ENCODE results near the gene ZKSCAN1. TPM values are rescaled to one million over a fixed set of nuclear protein-coding genes. Genes with fewer than 3 reads are reported as not detected.
A peak's percentile ranks its signal among the peaks of the same experiment; 100 is the strongest.

ZKSCAN1 gene
- total RNA-seq, 1 experiment from 2014 or later = 29.8 TPM

DNA sequence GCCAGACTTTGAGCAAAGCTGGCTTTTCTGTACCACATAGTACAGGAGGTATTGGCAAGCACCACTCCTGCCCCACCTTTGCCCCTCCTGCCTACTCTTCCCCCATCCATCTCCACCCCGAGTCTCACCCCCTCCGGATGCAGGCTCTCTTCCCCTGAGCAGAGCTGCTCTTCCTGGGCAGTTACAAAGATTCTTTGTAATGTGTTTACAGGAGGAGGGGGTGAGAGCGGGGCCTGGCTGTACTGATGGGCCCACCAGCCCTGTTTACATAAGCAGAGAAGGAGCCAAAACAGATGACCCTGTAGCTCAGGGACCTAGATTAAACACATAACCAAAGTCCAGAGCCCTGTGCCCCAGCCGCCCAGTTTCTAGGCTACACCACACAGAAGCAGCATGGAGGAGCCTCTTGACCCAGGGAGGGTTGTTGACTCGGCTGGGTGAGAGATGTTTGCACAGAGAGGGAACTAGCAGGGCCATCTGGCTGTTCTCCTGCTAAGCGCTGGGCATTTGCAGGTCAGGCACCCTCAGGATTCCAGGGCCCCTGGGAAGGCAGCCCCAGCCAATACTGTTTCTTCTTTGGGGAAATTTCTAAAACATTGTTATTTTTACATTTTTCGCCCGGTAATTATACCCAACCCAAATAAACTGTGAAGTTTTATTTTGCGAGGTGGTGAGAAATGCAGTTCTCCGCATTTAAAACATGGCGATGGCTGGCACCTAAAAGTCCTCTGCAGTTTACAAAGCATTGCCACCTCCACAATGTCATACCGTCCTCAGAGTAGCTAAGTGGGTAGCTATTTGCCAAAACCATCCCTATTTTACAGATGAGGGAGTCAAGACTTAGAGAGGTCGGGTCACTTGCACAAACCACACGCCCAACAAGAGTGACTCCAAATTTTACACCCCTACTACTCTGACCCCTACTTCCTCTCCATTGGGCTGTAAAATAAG is 11.4 kb upstream of the ZKSCAN1 start:
- no peaks in the 10 kb centered on the region for H3K79me1 ChIP-seq (ENCODE audit: insufficient read depth, low read depth, low read length, poor library complexity, severe bottlenecking)
- no peak overlapping the region for H3K9ac ChIP-seq (ENCODE audit: extremely low read depth, insufficient read length, low read length)
- no peaks in the 10 kb centered on the region for H3K27me3 ChIP-seq (ENCODE audit: insufficient read depth, low read length)
- no peaks in the 10 kb centered on the region for H3K23me2 ChIP-seq (ENCODE audit: insufficient read length, low read depth, low read length, poor library complexity, severe bottlenecking)
- no peak overlapping the region for H3K4ac ChIP-seq (ENCODE audit: low read depth, low read length)
- DNase-seq = no peak
- no peak overlapping the region for H3K56ac ChIP-seq (ENCODE audit: insufficient read length, low read depth, low read length)
- no peak overlapping the region for H2AFZ ChIP-seq (ENCODE audit: low read length)
- H3K14ac ChIP-seq (ENCODE audit: insufficient read depth, low read length) = peak overlapping the region; percentile 63
- H2BK5ac ChIP-seq (ENCODE audit: insufficient read length, low read length) = no peak overlapping the region
- no peaks in the 10 kb centered on the region for H3K79me2 ChIP-seq (ENCODE audit: insufficient read depth, low read length)
- H3K18ac ChIP-seq (ENCODE audit: insufficient read length, low read depth, low read length) = no peak overlapping the region
- H4K91ac ChIP-seq (ENCODE audit: insufficient read length, low read depth, low read length) = no peak overlapping the region
- no peak overlapping the region for H2BK15ac ChIP-seq (ENCODE audit: low read depth, low read length)
- Mint-ChIP-seq H3K27ac (peak overlapping the region in 2 of 3 experiments; percentile 19 to 66; a peak in 2 of 7 replicates), H3K9me3 (no peaks in the 10 kb centered on the region), H3K4me1 (peaks cover 5 to 13% of the 10 kb centered on the region in 2 experiments), H3K27me3 (ENCODE audit: low read depth) (peaks cover 3% of the 10 kb centered on the region; the same call in 1 of the 2 replicates), H3K4me3 (no peak overlapping the region; a peak in 1 of 5 replicates), H3K36me3 (ENCODE audit: insufficient read depth in 1 of 3, low read depth in 3 of 3) (no peaks in the 10 kb centered on the region)
- no peak overlapping the region for H2AK5ac ChIP-seq (ENCODE audit: insufficient read length, low read length)
- whole genome bisulfite sequencing (ENCODE audit: extremely low coverage, insufficient read length, low lambda C conversion rate) = no CpG with 5 or more reads among the region's 14 CpGs
- no peak overlapping the region for H2BK120ac ChIP-seq (ENCODE audit: low read depth, low read length, poor library complexity, severe bottlenecking)
- no peaks in the 10 kb centered on the region for H3K4me1 ChIP-seq (ENCODE audit: insufficient read depth, low read length)
- H4K20me1 ChIP-seq (ENCODE audit: control insufficient read depth, insufficient read depth, insufficient read length) = no peaks in the 10 kb centered on the region
- no peak overlapping the region for H3K23ac ChIP-seq (ENCODE audit: insufficient read length, low read depth, low read length)
- H4K5ac ChIP-seq (ENCODE audit: insufficient read length, low read depth, low read length) = peak overlapping the region; percentile 51
- H2BK12ac ChIP-seq (ENCODE audit: insufficient read length, low read depth, low read length) = no peak overlapping the region
- no peak overlapping the region for H3T11ph ChIP-seq (ENCODE audit: low read length)
- no peak overlapping the region for H3K27ac ChIP-seq (ENCODE audit: insufficient read length, low read depth, low read length)
- H2BK20ac ChIP-seq (ENCODE audit: low read depth, low read length, poor library complexity, severe bottlenecking) = peak overlapping the region; percentile 34
- no peak overlapping the region for H3K4me2 ChIP-seq (ENCODE audit: insufficient read depth, insufficient read length, low read length)
- H4K8ac ChIP-seq (replicated peaks; ENCODE audit: insufficient read length, low read depth, low read length) = no peak overlapping the region
- H3K9me3 ChIP-seq (ENCODE audit: control insufficient read depth, low read depth, low read length) = no peaks in the 10 kb centered on the region
- TF ChIP-seq CTCF (conservative IDR thresholded peaks at IDR 0.05) = no peak

Data from H9 (cell line).